Activated CD4-positive, alpha-beta T cell treated with anti-CD3 and anti-CD28 coated beads, Interleukin-2, amount 10 ng/mL, durations not matched to agents 7 days and 5 days (primary cell): ENCODE results near the gene PPP2R5B. TPM values are rescaled to one million over a fixed set of nuclear protein-coding genes. Genes with fewer than 3 reads are reported as not detected.
A peak's percentile ranks its signal among the peaks of the same experiment; 100 is the strongest.

Experiments
- CTCF ChIA-PET: fragments of 350-600 bp; sonication (Branson Sonifier 250); formaldehyde crosslinking; loops from one replicate; lab custom pipeline; 2021; ENCODE audit warnings: antibody characterized with exemption; lab: Charles Lee
- POLR2A ChIA-PET: fragments of 350-600 bp; sonication (Branson Sonifier 250); formaldehyde crosslinking; loops from one replicate; lab custom pipeline; 2021; ENCODE audit warnings: antibody characterized with exemption; lab: Charles Lee
- DNase-seq: peaks from one replicate; pipeline ENCODE4 v3.0.0-alpha.2; 2020
- H3K27ac Mint-ChIP-seq: one replicate; pipeline ENCODE4 v1.8.0; 2021; ENCODE audit warnings: mild to moderate bottlenecking, moderate library complexity, mixed read lengths
- H3K27me3 Mint-ChIP-seq: one replicate; pipeline ENCODE4 v1.8.0; 2021; ENCODE audit warnings: mixed read lengths
- H3K36me3 Mint-ChIP-seq: one replicate; pipeline ENCODE4 v1.8.0; 2021; ENCODE audit warnings: low read depth, mixed read lengths
- H3K4me1 Mint-ChIP-seq: one replicate; pipeline ENCODE4 v1.8.0; 2021; ENCODE audit warnings: mixed read lengths
- H3K4me3 Mint-ChIP-seq: one replicate; pipeline ENCODE4 v1.8.0; 2021; ENCODE audit warnings: mild to moderate bottlenecking, moderate library complexity, mixed read lengths
- H3K9me3 Mint-ChIP-seq: one replicate; pipeline ENCODE4 v1.8.0; 2021; ENCODE audit warnings: mixed read lengths
- total RNA-seq, 2 experiments: library from RNA; stranded (reverse); gene quantifications; one replicate each; pipeline ENCODE4 v1.2.3, GENCODE V29; 2021

PPP2R5B gene
- total RNA-seq, 2 experiments from 2014 or later, result 12.0 to 13.7 TPM

- ChIA-PET CTCF (no interaction called here), POLR2A (no interaction called here)
- H3K27me3 Mint-ChIP-seq, result no peaks in the 10 kb centered on the region
- no peaks in the 10 kb centered on the region for H3K9me3 Mint-ChIP-seq
- no peak overlapping the region for H3K4me3 Mint-ChIP-seq
- peaks cover 25% of the 10 kb centered on the region for H3K4me1 Mint-ChIP-seq
- no peak overlapping the region for H3K27ac Mint-ChIP-seq
- no peak for DNase-seq
- peaks cover 7% of the 10 kb centered on the region for H3K36me3 Mint-ChIP-seq
These were observed 10.4 kb upstream of the PPP2R5B start for GRCh38 chr11:64914123-64914522.

GRCh38 chr11:64915376-64915887 is 9.1 kb upstream of the PPP2R5B start:
- Mint-ChIP-seq H3K36me3 (peaks cover 7% of the 10 kb centered on the region), H3K4me3 (peak overlapping the region; percentile 85), H3K9me3 (no peaks in the 10 kb centered on the region), H3K27ac (peak overlapping the region; percentile 97), H3K4me1 (peaks cover 25% of the 10 kb centered on the region), H3K27me3 (no peaks in the 10 kb centered on the region)
- POLR2A ChIA-PET, result no interaction called here
- CTCF ChIA-PET, result interaction anchor here (0.6 to 1.4 kb wide), 6 partner anchors 15 to 423 kb away, joined by 3 to 6 read pairs (median 4); partner anchors contain the start of gene SF1
- DNase-seq, result no peak

- Mint-ChIP-seq H3K4me3 (peak overlapping the region; percentile 85), H3K27ac (peak overlapping the region; percentile 97), H3K36me3 (peaks cover 6% of the 10 kb centered on the region), H3K4me1 (peaks cover 25% of the 10 kb centered on the region), H3K9me3 (no peaks in the 10 kb centered on the region), H3K27me3 (no peaks in the 10 kb centered on the region)
- CTCF ChIA-PET, result interaction anchor here (1.0 to 1.5 kb wide), 4 partner anchors 16 to 98 kb away, joined by 3 to 6 read pairs (median 3); partner anchors contain the start of gene ARL2
- POLR2A ChIA-PET, result interaction anchor here (0.6 kb wide), 1 partner anchor 57 kb away, joined by 3 read pairs; no protein-coding TSS in a partner anchor
- peak; percentile 75 for DNase-seq
These were observed 8.3 kb upstream of the PPP2R5B start for GRCh38 chr11:64916040-64916774.

- peak; percentile 99 for DNase-seq
- Mint-ChIP-seq H3K4me3 (peak within 1 kb of the TSS; percentile 85), H3K27me3 (no peaks in the 10 kb centered on the region), H3K9me3 (no peaks in the 10 kb centered on the region), H3K27ac (peak within 1 kb of the TSS; percentile 97), H3K36me3 (no peaks in the 10 kb centered on the region), H3K4me1 (peaks cover 25% of the 10 kb centered on the region)
- POLR2A ChIA-PET, result no interaction called here
- CTCF ChIA-PET, result interaction anchor here (1.1 to 1.5 kb wide), 3 partner anchors 10 to 97 kb away, joined by 3 to 6 read pairs (median 4); partner anchors contain the start of gene ARL2
These were observed 7.5 kb upstream of the PPP2R5B start, which contains the start of gene ATG2A for GRCh38 chr11:64916775-64917662. Gene ATG2A (minus strand): TSS chr11:64917209. CDS start chr11:64917135, 74 bp downstream.

- no peak for DNase-seq
- Mint-ChIP-seq H3K27ac (peak overlapping the region; percentile 97), H3K4me1 (peaks cover 25% of the 10 kb centered on the region), H3K27me3 (no peaks in the 10 kb centered on the region), H3K9me3 (no peaks in the 10 kb centered on the region), H3K4me3 (peak overlapping the region; percentile 85), H3K36me3 (no peaks in the 10 kb centered on the region)
- ChIA-PET CTCF (interaction anchor here (1.1 to 1.7 kb wide), 2 partner anchors 10 to 21 kb away, joined by 3 to 4 read pairs; no protein-coding TSS in a partner anchor), POLR2A (no interaction called here)
These were observed 6.9 kb upstream of the PPP2R5B start for GRCh38 chr11:64917663-64917995.

- POLR2A ChIA-PET, result no interaction called here
- Mint-ChIP-seq H3K4me3 (peak overlapping the region; percentile 85), H3K27ac (peak overlapping the region; percentile 97), H3K27me3 (no peaks in the 10 kb centered on the region), H3K36me3 (no peaks in the 10 kb centered on the region), H3K4me1 (peaks cover 25% of the 10 kb centered on the region), H3K9me3 (no peaks in the 10 kb centered on the region)
- DNase-seq, result no peak
- CTCF ChIA-PET, result interaction anchor here (1.1 to 1.7 kb wide), 2 partner anchors 9 to 22 kb away, joined by 3 to 4 read pairs; no protein-coding TSS in a partner anchor
These were observed 6.5 kb upstream of the PPP2R5B start for GRCh38 chr11:64918017-64918416.

GRCh38 chr11:64919627-64920026 is 4.9 kb upstream of the PPP2R5B start:
- H3K9me3 Mint-ChIP-seq, result no peaks in the 10 kb centered on the region
- H3K27ac Mint-ChIP-seq, result no peak overlapping the region
- H3K4me3 Mint-ChIP-seq, result no peak overlapping the region
- peaks cover 34% of the 10 kb centered on the region for H3K4me1 Mint-ChIP-seq
- DNase-seq, result no peak
- H3K36me3 Mint-ChIP-seq, result no peaks in the 10 kb centered on the region
- ChIA-PET CTCF (interaction anchor here (0.6 kb wide), 2 partner anchors 59 to 155 kb away, joined by 3 read pairs; no protein-coding TSS in a partner anchor), POLR2A (no interaction called here)
- H3K27me3 Mint-ChIP-seq, result no peaks in the 10 kb centered on the region

- Mint-ChIP-seq H3K4me3 (no peak overlapping the region), H3K4me1 (peaks cover 35% of the 10 kb centered on the region), H3K9me3 (no peaks in the 10 kb centered on the region), H3K36me3 (no peaks in the 10 kb centered on the region), H3K27me3 (no peaks in the 10 kb centered on the region), H3K27ac (no peak overlapping the region)
- ChIA-PET CTCF (no interaction called here), POLR2A (no interaction called here)
- no peak for DNase-seq
These were observed 4.4 kb upstream of the PPP2R5B start for GRCh38 chr11:64920124-64920523.

GRCh38 chr11:64921384-64921783 is 3.1 kb upstream of the PPP2R5B start:
- Mint-ChIP-seq H3K4me3 (no peak overlapping the region), H3K9me3 (no peaks in the 10 kb centered on the region), H3K36me3 (no peaks in the 10 kb centered on the region), H3K27me3 (no peaks in the 10 kb centered on the region), H3K27ac (no peak overlapping the region), H3K4me1 (peaks cover 28% of the 10 kb centered on the region)
- ChIA-PET CTCF (interaction anchor here (1.0 kb wide), 1 partner anchor 21 kb away, joined by 5 read pairs; no protein-coding TSS in a partner anchor), POLR2A (no interaction called here)
- no peak for DNase-seq

GRCh38 chr11:64923151-64923661 is 1.3 kb upstream of the PPP2R5B start:
- Mint-ChIP-seq H3K27me3 (no peaks in the 10 kb centered on the region), H3K36me3 (no peaks in the 10 kb centered on the region), H3K9me3 (no peaks in the 10 kb centered on the region), H3K27ac (peak overlapping the region; percentile 100), H3K4me3 (no peak overlapping the region), H3K4me1 (peaks cover 18% of the 10 kb centered on the region)
- ChIA-PET CTCF (interaction anchor here (1.3 to 1.5 kb wide), 3 partner anchors 24 to 91 kb away, joined by 3 to 5 read pairs (median 4); partner anchors contain the start of gene ARL2), POLR2A (no interaction called here)
- DNase-seq, result no peak

GRCh38 chr11:64924910-64925284 is 408 bp downstream of the PPP2R5B start:
- ChIA-PET POLR2A (no interaction called here), CTCF (no interaction called here)
- H3K27ac Mint-ChIP-seq, result peak overlapping the region; percentile 57
- H3K9me3 Mint-ChIP-seq, result no peaks in the 10 kb centered on the region
- peaks cover 16% of the 10 kb centered on the region for H3K4me1 Mint-ChIP-seq
- H3K27me3 Mint-ChIP-seq, result no peaks in the 10 kb centered on the region
- no peak for DNase-seq
- no peaks in the 10 kb centered on the region for H3K36me3 Mint-ChIP-seq
- H3K4me3 Mint-ChIP-seq, result peak overlapping the region; percentile 86
